ENCODE results near the gene INPPL1.

Gene INPPL1

DNA sequence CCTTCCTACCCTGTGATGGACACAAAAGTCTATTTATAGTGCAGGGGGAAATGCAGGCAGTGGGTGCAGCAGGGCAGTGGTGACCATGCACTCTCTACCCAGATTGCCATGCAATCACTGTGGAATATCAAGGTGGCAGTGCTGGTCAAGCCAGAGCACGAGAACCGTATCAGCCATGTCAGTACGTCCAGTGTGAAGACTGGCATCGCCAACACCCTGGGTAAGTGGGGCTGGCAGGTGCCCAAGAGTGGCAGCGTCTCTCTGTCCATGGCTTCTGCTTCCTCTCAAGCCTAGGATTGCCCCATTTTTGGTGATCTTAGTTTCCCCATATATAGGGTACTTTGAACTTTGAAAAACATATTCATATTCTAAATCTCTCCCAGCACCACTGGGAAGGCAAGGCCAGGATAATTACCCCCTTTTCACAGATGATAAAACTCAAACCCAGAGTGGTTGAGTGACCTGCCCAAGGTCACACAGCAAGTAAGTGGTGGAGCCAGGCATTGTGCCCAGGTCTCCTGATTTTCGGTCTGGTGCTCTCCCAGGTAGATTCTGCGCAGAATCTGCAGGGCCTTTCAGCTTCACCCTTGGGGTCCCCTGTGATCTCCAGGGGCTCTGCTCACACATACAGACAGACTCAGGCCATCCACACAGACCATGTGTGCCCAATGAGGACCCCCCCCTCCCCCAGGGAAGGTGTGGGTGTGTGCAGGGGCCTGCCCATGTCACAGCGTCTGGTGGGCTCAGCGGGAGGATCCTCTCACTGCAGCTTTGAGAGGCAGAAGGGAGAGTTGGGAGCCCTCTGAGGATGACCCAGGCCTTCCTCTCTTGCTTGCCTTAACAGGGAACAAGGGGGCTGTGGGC lies 7.1 kb downstream of the INPPL1 start:
- TF ChIP-seq CTCF (IDR thresholded peaks at IDR 0.05; ENCODE audit: low read depth, low read length) = no peak
- no peak for TF ChIP-seq EZH2phosphoT487 (IDR thresholded peaks at IDR 0.05; ENCODE audit: low read depth)
- H3K4me1 ChIP-seq (ENCODE audit: low read length) = no peaks in the 10 kb centered on the region
- no peaks in the 10 kb centered on the region for H3K9me3 ChIP-seq (ENCODE audit: insufficient read depth, low read length)
- no peak overlapping the region for H2AFZ ChIP-seq (ENCODE audit: low read depth, low read length)
- H3K9ac ChIP-seq (ENCODE audit: low read length) = no peak overlapping the region
- no peaks in the 10 kb centered on the region for H3K27me3 ChIP-seq (ENCODE audit: low read depth, low read length)
- H4K20me1 ChIP-seq (ENCODE audit: insufficient read depth, low read length) = peaks cover 31% of the 10 kb centered on the region
- H3K4me2 ChIP-seq (ENCODE audit: low read length) = no peak overlapping the region
- no peak overlapping the region for H3K4me3 ChIP-seq (ENCODE audit: low read length)
- H3K36me3 ChIP-seq (replicated peaks; ENCODE audit: low read depth, low read length) = peaks cover 84% of the 10 kb centered on the region
- peaks cover 4% of the 10 kb centered on the region for H3K79me2 ChIP-seq (ENCODE audit: low read length)
- no peak overlapping the region for H3K27ac ChIP-seq (ENCODE audit: low read length)

DNA sequence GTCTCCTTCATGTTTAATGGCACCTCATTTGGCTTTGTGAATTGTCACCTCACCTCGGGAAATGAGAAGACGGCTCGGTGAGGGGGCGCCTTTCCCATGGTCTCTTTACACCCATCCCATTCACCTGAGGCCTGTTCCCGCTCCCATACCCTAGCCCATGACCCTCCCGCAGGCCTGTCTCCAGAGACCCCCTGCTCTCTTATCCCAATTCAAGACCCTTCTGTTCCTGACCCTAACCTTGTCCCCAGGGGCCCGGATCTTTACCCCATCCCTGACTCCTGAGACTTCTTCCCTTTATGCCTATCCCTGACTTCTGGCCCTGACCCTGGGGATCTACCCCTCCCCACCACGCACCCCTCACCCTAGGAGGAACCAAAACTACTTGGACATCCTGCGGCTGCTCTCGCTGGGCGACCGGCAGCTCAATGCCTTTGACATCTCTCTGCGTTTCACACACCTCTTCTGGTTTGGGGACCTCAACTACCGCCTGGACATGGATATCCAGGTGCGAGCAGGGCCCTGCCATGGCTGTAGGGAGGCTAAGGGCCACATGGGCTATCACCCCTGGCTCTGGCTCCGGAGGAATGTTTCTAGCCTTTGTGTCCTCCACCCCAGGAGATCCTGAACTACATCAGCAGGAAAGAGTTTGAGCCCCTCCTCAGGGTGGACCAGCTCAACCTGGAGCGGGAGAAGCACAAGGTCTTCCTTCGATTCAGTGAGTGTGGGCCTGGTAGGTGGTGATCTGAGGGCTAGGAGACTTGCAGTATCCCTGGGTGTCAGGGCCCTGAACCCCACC lies 7.9 kb downstream of the INPPL1 start:
- Histone ChIP-seq H3K4me1 (ENCODE audit: low read length) (no peaks in the 10 kb centered on the region), H3K9ac (ENCODE audit: low read length) (no peak overlapping the region), H3K27me3 (ENCODE audit: low read depth, low read length) (no peaks in the 10 kb centered on the region), H4K20me1 (ENCODE audit: insufficient read depth, low read length) (peaks cover 26% of the 10 kb centered on the region), H3K79me2 (ENCODE audit: low read length) (no peaks in the 10 kb centered on the region), H2AFZ (ENCODE audit: low read depth, low read length) (no peak overlapping the region), H3K27ac (ENCODE audit: low read length) (no peak overlapping the region), H3K4me2 (ENCODE audit: low read length) (no peak overlapping the region), H3K36me3 (replicated peaks; ENCODE audit: low read depth, low read length) (peaks cover 89% of the 10 kb centered on the region), H3K4me3 (ENCODE audit: low read length) (no peak overlapping the region), H3K9me3 (ENCODE audit: insufficient read depth, low read length) (no peaks in the 10 kb centered on the region)
- TF ChIP-seq CTCF (IDR thresholded peaks at IDR 0.05; ENCODE audit: low read depth, low read length) (no peak), EZH2phosphoT487 (IDR thresholded peaks at IDR 0.05; ENCODE audit: low read depth) (no peak)

DNA sequence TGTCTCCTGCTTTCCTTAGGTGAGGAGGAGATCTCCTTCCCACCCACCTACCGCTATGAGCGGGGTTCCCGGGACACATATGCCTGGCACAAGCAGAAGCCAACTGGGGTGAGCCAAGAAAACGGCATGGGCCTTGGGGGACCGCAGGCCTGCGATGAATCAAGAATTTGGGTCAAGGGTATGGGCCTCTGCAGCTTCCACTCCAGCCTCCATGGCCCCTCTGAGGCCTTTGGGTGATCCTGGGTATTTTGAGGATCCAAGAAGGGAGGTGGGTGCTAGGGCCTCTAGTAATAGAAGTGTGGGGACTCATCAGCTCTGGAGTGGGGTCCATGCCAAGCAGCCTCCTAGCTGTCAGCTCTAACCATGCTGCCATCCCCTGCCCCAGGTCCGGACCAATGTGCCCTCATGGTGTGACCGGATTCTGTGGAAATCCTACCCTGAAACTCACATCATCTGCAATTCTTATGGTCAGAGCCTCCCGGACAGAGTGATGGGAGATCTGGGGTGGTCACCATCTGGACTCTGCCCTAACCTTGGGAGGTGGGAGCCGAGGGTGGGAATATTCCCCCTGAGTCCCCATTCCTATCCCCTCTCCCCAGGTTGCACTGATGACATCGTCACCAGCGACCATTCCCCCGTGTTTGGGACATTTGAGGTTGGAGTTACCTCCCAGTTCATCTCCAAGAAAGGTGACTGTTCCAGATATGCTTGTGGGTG lies 8.6 kb downstream of the INPPL1 start:
- Histone ChIP-seq H3K9ac (ENCODE audit: low read length) (no peak overlapping the region), H4K20me1 (ENCODE audit: insufficient read depth, low read length) (peaks cover 27% of the 10 kb centered on the region; the same call in 1 of the 2 replicates), H3K36me3 (replicated peaks; ENCODE audit: low read depth, low read length) (peaks cover 90% of the 10 kb centered on the region), H3K27ac (ENCODE audit: low read length) (no peak overlapping the region), H3K27me3 (ENCODE audit: low read depth, low read length) (no peaks in the 10 kb centered on the region), H3K4me3 (ENCODE audit: low read length) (no peak overlapping the region), H3K79me2 (ENCODE audit: low read length) (no peaks in the 10 kb centered on the region), H3K4me2 (ENCODE audit: low read length) (no peak overlapping the region), H3K4me1 (ENCODE audit: low read length) (no peaks in the 10 kb centered on the region), H2AFZ (ENCODE audit: low read depth, low read length) (no peak overlapping the region), H3K9me3 (ENCODE audit: insufficient read depth, low read length) (no peaks in the 10 kb centered on the region)
- no peak for TF ChIP-seq EZH2phosphoT487 (IDR thresholded peaks at IDR 0.05; ENCODE audit: low read depth)
- no peak for TF ChIP-seq CTCF (IDR thresholded peaks at IDR 0.05; ENCODE audit: low read depth, low read length)
